ENCODE results near the gene DDX23.

- TF ChIP-seq CTCF (IDR thresholded peaks at IDR 0.05), result no peak
- TF ChIP-seq POLR2A (IDR thresholded peaks at IDR 0.05), result no peak
Measured at GRCh38 chr12:48827513-48828096, 24.4 kb downstream of the DDX23 start.
